CD4-positive, alpha-beta T cell treated with Interleukin-6 for 4 hours (primary cell): ENCODE measurements around the gene SEMA5A.
A peak's percentile ranks its signal among the peaks of the same experiment; 100 is the strongest.

Source experiments
- DNase-seq: peaks from one replicate; pipeline ENCODE4 v3.0.0-alpha.2; 2020; ENCODE audit warnings: mixed read lengths

The SEMA5A gene

GRCh38 chr5:9394221-9394620 lies 151.7 kb downstream of the SEMA5A start:
- no peak for DNase-seq

- no peak for DNase-seq
Observed at GRCh38 chr5:9392625-9393024, 153.2 kb downstream of the SEMA5A start.

- no peak for DNase-seq
Observed at GRCh38 chr5:9391080-9391479, 154.8 kb downstream of the SEMA5A start.

- no peak for DNase-seq
Observed at GRCh38 chr5:9390113-9390512, 155.8 kb downstream of the SEMA5A start.

- no peak for DNase-seq
Observed at GRCh38 chr5:9388941-9389674, 156.8 kb downstream of the SEMA5A start.

GRCh38 chr5:9387879-9388278 lies 158.0 kb downstream of the SEMA5A start:
- no peak for DNase-seq

GRCh38 chr5:9386945-9387344 lies 158.9 kb downstream of the SEMA5A start:
- DNase-seq: no peak

- DNase-seq: no peak
Observed at GRCh38 chr5:9382522-9382921, 163.4 kb downstream of the SEMA5A start.

GRCh38 chr5:9381464-9381863 lies 164.4 kb downstream of the SEMA5A start:
- DNase-seq: no peak

- no peak for DNase-seq
Observed at GRCh38 chr5:9380109-9380508, 165.8 kb downstream of the SEMA5A start.

GRCh38 chr5:9376363-9377117 lies 169.3 kb downstream of the SEMA5A start:
- no peak for DNase-seq

GRCh38 chr5:9375756-9376155 lies 170.1 kb downstream of the SEMA5A start:
- DNase-seq: no peak

GRCh38 chr5:9374025-9374424 lies 171.8 kb downstream of the SEMA5A start:
- no peak for DNase-seq

GRCh38 chr5:9373571-9373970 lies 172.3 kb downstream of the SEMA5A start:
- DNase-seq: no peak

GRCh38 chr5:9370256-9370655 lies 175.6 kb downstream of the SEMA5A start:
- DNase-seq: no peak

- no peak for DNase-seq
Observed at GRCh38 chr5:9365512-9365911, 180.4 kb downstream of the SEMA5A start.

GRCh38 chr5:9363449-9363848 lies 182.4 kb downstream of the SEMA5A start:
- DNase-seq: no peak

GRCh38 chr5:9363026-9363425 lies 182.8 kb downstream of the SEMA5A start:
- no peak for DNase-seq

- no peak for DNase-seq
Observed at GRCh38 chr5:9362600-9362999, 183.3 kb downstream of the SEMA5A start.

- DNase-seq: peak; percentile 31
Observed at GRCh38 chr5:9361835-9362234, 184.0 kb downstream of the SEMA5A start.

GRCh38 chr5:9358961-9359685 lies 186.8 kb downstream of the SEMA5A start:
- DNase-seq: no peak

GRCh38 chr5:9356351-9356825 lies 189.5 kb downstream of the SEMA5A start:
- no peak for DNase-seq

- DNase-seq: no peak
Observed at GRCh38 chr5:9354336-9355081, 191.4 kb downstream of the SEMA5A start.
